GM12878 (cell line): ENCODE measurements around the gene YTHDF1. TPM values are rescaled to one million over a fixed set of nuclear protein-coding genes. Genes with fewer than 3 reads are reported as not detected.

Source experiments
- ATAC-seq: fragments of 200-7000 bp; cut with Tn5 transposase; 3 replicates; pipeline ENCODE4 v1.9.1; 2020; ENCODE audit warnings: mild to moderate bottlenecking, moderate library complexity
- BruUV-seq: library from RNA; stranded (reverse); fragments of 400-500 nt; replicated peaks from 2 replicates; lab custom pipeline; 2021; lab: Mats Ljungman, UMichigan
- CTCF ChIA-PET: fragments of 300-600 bp; sonication (Branson Sonifier 250); formaldehyde crosslinking; extraction: SDS; loops from one replicate; lab custom pipeline; 2021; ENCODE audit warnings: inconsistent platforms; lab: Yijun Ruan, JAX
- POLR2A ChIA-PET: fragments of 350-600 bp; formaldehyde crosslinking; extraction: SDS; loops from one replicate; lab custom pipeline; 2021; ENCODE audit warnings: inconsistent platforms; lab: Charles Lee
- RAD21 ChIA-PET: fragments of 300-600 bp; sonication (Branson Sonifier 250); formaldehyde crosslinking; loops from one replicate; lab custom pipeline; 2023; ENCODE audit warnings: antibody characterized with exemption; ENCODE audit not compliant: unreplicated experiment; lab: Charles Lee
- SMC1A ChIA-PET: fragments of 300-600 bp; sonication (Branson Sonifier 250); formaldehyde crosslinking; loops from one replicate; lab custom pipeline; 2023; ENCODE audit not compliant: unreplicated experiment, uncharacterized antibody; lab: Charles Lee
- DNase-seq: peaks from one replicate; pipeline ENCODE4 v3.0.0-alpha.2; 2011; ENCODE audit warnings: low read depth, low spot score
- FAIRE-seq: peaks from 3 replicates; lab custom pipeline; 2011; peaks lifted over from hg19 to GRCh38; lab: Jason Lieb, UNC
- H2AFZ ChIP-seq: 2 replicates; pipeline ENCODE4 v1.6.0; 2011; ENCODE audit warnings: low read depth, low read length, control low read depth; ENCODE audit not compliant: control insufficient read depth
- H3K27ac ChIP-seq: 2 replicates; pipeline ENCODE4 v1.5.1; 2011; ENCODE audit warnings: control low read depth; ENCODE audit not compliant: control insufficient read depth, insufficient read depth
- H3K27me3 ChIP-seq, 2 experiments: replicated peaks in 1 of 2; 2 replicates each; pipeline versions ENCODE4 v1.6.0 to v1.6.1; 2011; ENCODE audit warnings: low read length in 1 of 2; ENCODE audit not compliant: control insufficient read depth in 2 of 2, insufficient read depth in 2 of 2
- H3K36me3 ChIP-seq, 2 experiments: 2 replicates each; pipeline ENCODE4 v1.5.1; 2011; ENCODE audit warnings: low read length in 1 of 2; ENCODE audit not compliant: control insufficient read depth in 2 of 2, insufficient read depth in 2 of 2
- H3K4me1 ChIP-seq: 2 replicates; pipeline ENCODE4 v1.6.1; 2011; ENCODE audit warnings: mild to moderate bottlenecking, low read length, moderate library complexity, mixed read lengths; ENCODE audit not compliant: control insufficient read depth, insufficient read depth
- H3K4me2 ChIP-seq: 2 replicates; pipeline ENCODE4 v1.6.0; 2011; ENCODE audit warnings: control low read depth; ENCODE audit not compliant: control insufficient read depth, insufficient read depth
- H3K4me3 ChIP-seq: fragments of 200-600 bp; sonication (generic); 2 replicates; pipeline ENCODE4 v1.5.1; 2016
- H3K79me2 ChIP-seq: 2 replicates; pipeline ENCODE4 v1.6.0; 2011; ENCODE audit warnings: low read length; ENCODE audit not compliant: control insufficient read depth, insufficient read depth
- H3K9ac ChIP-seq: 2 replicates; pipeline ENCODE4 v1.8.0; 2011; ENCODE audit warnings: low read length, control low read depth, mixed read lengths; ENCODE audit not compliant: control insufficient read depth, insufficient read depth
- H3K9me3 ChIP-seq: replicated peaks from 3 replicates; pipeline ENCODE4 v1.5.1; 2011; ENCODE audit warnings: mild to moderate bottlenecking, low read length; ENCODE audit not compliant: control insufficient read depth, insufficient read depth
- H4K20me1 ChIP-seq: 2 replicates; pipeline ENCODE4 v1.6.0; 2011; ENCODE audit not compliant: control insufficient read depth, insufficient read depth
- ATF3 ChIP-seq: IDR thresholded peaks from 2 replicates; pipeline ENCODE4 v1.6.1; 2011; ENCODE audit warnings: low read depth, mild to moderate bottlenecking, low read length, moderate library complexity, borderline replicate concordance; ENCODE audit errors: extremely low read depth
- BACH1 ChIP-seq: fragments of 450-650 bp; IDR thresholded peaks from 2 replicates; pipeline ENCODE4 v1.6.1; 2017; ENCODE audit warnings: mild to moderate bottlenecking, borderline replicate concordance
- CBX5 ChIP-seq: sonication (generic); IDR thresholded peaks from 2 replicates; pipeline ENCODE4 v1.6.1; 2016; ENCODE audit warnings: low read depth, moderate library complexity, mild to moderate bottlenecking, inconsistent platforms
- CEBPB ChIP-seq, 2 experiments: fragments of 150-350 bp in 1 of 2; IDR thresholded peaks; 2 replicates each; pipeline ENCODE4 v1.6.1; 2012 to 2014; ENCODE audit warnings: low read depth in 2 of 2, low read length in 2 of 2, borderline replicate concordance in 1 of 2, inconsistent platforms in 1 of 2
- EGR1 ChIP-seq, 2 experiments: IDR thresholded peaks; 1 replicate in 1 of 2; 2 replicates in 1 of 2; pipeline ENCODE4 v1.6.1; 2011 to 2012; ENCODE audit warnings: low read depth in 2 of 2, low read length in 2 of 2, borderline replicate concordance in 1 of 2, mild to moderate bottlenecking in 1 of 2, moderate library complexity in 1 of 2
- FOS ChIP-seq: IDR thresholded peaks from 3 replicates; pipeline ENCODE4 v1.6.1; 2011; ENCODE audit warnings: borderline replicate concordance; ENCODE audit not compliant: insufficient read length; ENCODE audit errors: extremely low read depth
- FOXM1 ChIP-seq: IDR thresholded peaks from 2 replicates; pipeline ENCODE4 v1.6.1; 2012; ENCODE audit warnings: low read depth, mild to moderate bottlenecking, inconsistent platforms, low read length, moderate library complexity
- JUNB ChIP-seq: IDR thresholded peaks from 2 replicates; pipeline ENCODE4 v1.6.1; 2016; ENCODE audit warnings: antibody characterized with exemption, mild to moderate bottlenecking
- NFIC ChIP-seq: IDR thresholded peaks from 2 replicates; pipeline ENCODE4 v1.6.1; 2012; ENCODE audit warnings: low read depth, mild to moderate bottlenecking, inconsistent platforms, low read length, moderate library complexity
- NR2F1 ChIP-seq: fragments of 450-650 bp; conservative IDR thresholded peaks from 2 replicates; pipeline ENCODE4 v1.6.1; 2017; ENCODE audit warnings: mild to moderate bottlenecking
- POLR2AphosphoS5 ChIP-seq: IDR thresholded peaks from 2 replicates; pipeline ENCODE4 v1.6.1; 2011; ENCODE audit warnings: mild to moderate bottlenecking, low read length, inconsistent platforms
- POU2F2 ChIP-seq: IDR thresholded peaks from 3 replicates; pipeline ENCODE4 v1.6.1; 2011; ENCODE audit warnings: low read depth, mild to moderate bottlenecking, low read length, borderline replicate concordance
- STAT1 ChIP-seq: fragments of 450-650 bp; conservative IDR thresholded peaks from 2 replicates; pipeline ENCODE4 v1.6.1; 2014; ENCODE audit warnings: antibody characterized with exemption, mild to moderate bottlenecking
- TCF7 ChIP-seq: IDR thresholded peaks from 2 replicates; pipeline ENCODE4 v1.6.1; 2014; ENCODE audit warnings: antibody characterized with exemption, borderline replicate concordance
- WRNIP1 ChIP-seq: IDR thresholded peaks from 2 replicates; pipeline ENCODE4 v1.6.1; 2011; ENCODE audit warnings: low read depth, low read length, improper control_type of control experiment, borderline replicate concordance
- ZNF687 ChIP-seq: fragments of 450-650 bp; IDR thresholded peaks from 2 replicates; pipeline ENCODE4 v1.6.1; 2017; ENCODE audit warnings: mild to moderate bottlenecking, moderate library complexity
- WGBS: methylation state at CpG from one replicate; pipeline ENCODE4 v1.1.6; 2016; ENCODE audit warnings: low lambda C conversion rate; ENCODE audit not compliant: insufficient replicate concordance, insufficient coverage; ENCODE audit errors: missing lambda C conversion rate; 5-methylcytosine and 5-hydroxymethylcytosine counted together
- in situ Hi-C: fragments of 300-500 bp; cut with MboI; formaldehyde crosslinking; loops from 9 replicates; pipeline ENCODE4 v1.14.3; 2018; ENCODE audit warnings: mixed read lengths
- intact Hi-C: fragments of 100-400 bp; cut with micrococcal nuclease; formaldehyde crosslinking; loops from one replicate; pipeline ENCODE4 v1.14.2; 2022; ENCODE audit not compliant: unreplicated experiment
- polyA plus RNA-seq, 11 experiments: library from polyadenylated mRNA; depleted of rRNA in 4 of 11; unstranded in 6 of 11; stranded (reverse) in 5 of 11; fragments of >200 nt; fragmentation: Nextera tagmentation in 4 of 11; fragmentation: Illumina TruSeq in 1 of 11; extraction: Ambion mirVana in 4 of 11; extraction: Trizol in 1 of 11; gene quantifications; 1 replicate in 1 of 11; 2 replicates in 10 of 11; pipeline versions ENCODE4 v1.2.1 to v1.2.3, GENCODE V29; 2011 to 2016; ENCODE audit warnings: inconsistent platforms in 2 of 11, missing spikeins in 2 of 11, low read depth in 1 of 11
- total RNA-seq, 4 experiments: library from RNA; depleted of rRNA in 3 of 4; stranded (reverse); fragments of >200 nt in 3 of 4; fragmentation: Illumina TruSeq in 1 of 4; extraction: Trizol in 1 of 4; gene quantifications; 2 replicates each; pipeline versions ENCODE4 v1.2.1 to v1.2.3, GENCODE V29; 2013 to 2021

The YTHDF1 gene
- total and polyA plus RNA-seq, 10 of the 15 experiments (the other 5 are each of a cell fraction or from before 2014, with no cell fraction given) = 4.6 to 37.8 (median 20.5) TPM

GRCh38 chr20:63161176-63161651 is 54.7 kb downstream of the YTHDF1 start:
- Histone ChIP-seq H3K4me3 (no peak overlapping the region), H4K20me1 (no peaks in the 10 kb centered on the region), H3K9ac (no peak overlapping the region), H3K27me3 (peaks cover 0 to 2% of the 10 kb centered on the region in 2 experiments; a peak in 3 of 4 replicates), H3K27ac (no peak overlapping the region), H3K4me1 (no peaks in the 10 kb centered on the region), H3K36me3 (no peaks in the 10 kb centered on the region), H3K79me2 (no peaks in the 10 kb centered on the region), H3K4me2 (no peak overlapping the region), H3K9me3 (no peaks in the 10 kb centered on the region), H2AFZ (no peak overlapping the region)
- in situ Hi-C loops = no loop called here
- RAD21 ChIA-PET = no interaction called here
- ATAC-seq (no peak), FAIRE-seq (no peak), DNase-seq (no peak)
- POLR2A ChIA-PET = no interaction called here
- no TSS peak for BruUV-seq
- CTCF ChIA-PET = no interaction called here
- TF ChIP-seq POLR2AphosphoS5 (no peak), WRNIP1 (no peak), CBX5 (no peak), JUNB (no peak), FOS (no peak), STAT1 (no peak), BACH1 (no peak), ATF3 (no peak), POU2F2 (no peak), NR2F1 (no peak), ZNF687 (no peak), FOXM1 (no peak), NFIC (no peak), TCF7 (no peak), EGR1 (IDR thresholded peaks at IDR 0.05; ENCODE audit: borderline replicate concordance in 1 of 2, low read depth in 2 of 2, low read length in 2 of 2) (no peak), CEBPB (IDR thresholded peaks at IDR 0.05; ENCODE audit: borderline replicate concordance in 1 of 2, low read depth in 2 of 2, low read length in 2 of 2) (no peak)
- SMC1A ChIA-PET = interaction anchor here (0.9 kb wide), 1 partner anchor 11 kb away, joined by 3 read pairs; no protein-coding TSS in a partner anchor
- WGBS = 30% methylated on average over 11 of the region's 11 CpGs
- intact Hi-C loops = no loop called here
